Nephron (organoid): ENCODE measurements around the gene VAPA.

Experiments
- H3K27ac Mint-ChIP-seq, 3 experiments: 2 replicates each; pipeline ENCODE4 v1.8.0; 2020; ENCODE audit warnings: mixed read lengths in 3 of 3, mild to moderate bottlenecking in 2 of 3, moderate library complexity in 1 of 3
- H3K27me3 Mint-ChIP-seq: 2 replicates; pipeline ENCODE4 v1.8.0; 2021; ENCODE audit warnings: low read depth, mild to moderate bottlenecking, moderate library complexity, mixed read lengths
- H3K36me3 Mint-ChIP-seq: 2 replicates; pipeline ENCODE4 v1.8.0; 2020; ENCODE audit warnings: low read depth, mixed read lengths
- H3K4me1 Mint-ChIP-seq: 2 replicates; pipeline ENCODE4 v1.8.0; 2020; ENCODE audit warnings: mixed read lengths
- H3K4me3 Mint-ChIP-seq, 3 experiments: 2 replicates each; pipeline ENCODE4 v1.8.0; 2020; ENCODE audit warnings: mild to moderate bottlenecking in 3 of 3, mixed read lengths in 3 of 3, moderate library complexity in 2 of 3
- H3K9me3 Mint-ChIP-seq: 2 replicates; pipeline ENCODE4 v1.8.0; 2020; ENCODE audit warnings: mixed read lengths
- CTCF ChIP-seq, 3 experiments: fragments of 200-600 bp; sonication (generic); IDR thresholded peaks; one replicate each; pipeline ENCODE4 v1.5.0; 2021; ENCODE audit warnings: antibody characterized with exemption in 3 of 3; ENCODE audit not compliant: unreplicated experiment in 3 of 3

The VAPA gene

DNA sequence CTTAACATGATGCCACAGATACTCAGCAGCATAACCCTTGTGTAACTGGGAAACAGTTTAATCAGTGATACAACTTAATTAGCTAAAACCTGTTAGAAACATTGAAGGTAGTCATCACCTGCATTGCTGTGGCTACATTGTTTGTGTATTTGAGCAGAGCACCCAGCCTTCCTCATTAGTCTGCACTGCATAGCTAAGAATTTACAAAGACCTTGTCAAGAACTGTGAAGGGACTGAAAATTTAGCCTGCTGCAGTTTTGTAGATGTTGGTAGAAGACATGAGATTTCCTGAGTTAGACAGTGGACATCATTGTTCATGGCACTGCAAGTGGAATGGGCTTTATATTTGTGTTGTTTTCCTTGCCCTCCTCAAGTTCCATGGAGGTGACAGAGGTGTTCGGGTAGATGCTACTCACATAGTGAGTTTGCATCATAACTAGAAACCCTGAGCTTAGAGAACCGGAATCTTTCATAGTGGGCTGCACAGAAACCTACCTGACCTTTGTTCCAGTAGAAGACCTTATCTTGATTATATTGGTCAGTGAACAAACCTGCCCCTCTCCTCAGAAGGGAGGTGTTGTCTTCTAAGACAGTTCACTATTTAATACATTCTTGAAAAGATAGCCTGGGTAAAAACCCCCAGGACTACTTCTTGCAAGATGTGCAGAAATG is 12.5 kb downstream of the VAPA start:
- Mint-ChIP-seq H3K4me1 (peaks cover 28% of the 10 kb centered on the region), H3K36me3 (no peaks in the 10 kb centered on the region)

DNA sequence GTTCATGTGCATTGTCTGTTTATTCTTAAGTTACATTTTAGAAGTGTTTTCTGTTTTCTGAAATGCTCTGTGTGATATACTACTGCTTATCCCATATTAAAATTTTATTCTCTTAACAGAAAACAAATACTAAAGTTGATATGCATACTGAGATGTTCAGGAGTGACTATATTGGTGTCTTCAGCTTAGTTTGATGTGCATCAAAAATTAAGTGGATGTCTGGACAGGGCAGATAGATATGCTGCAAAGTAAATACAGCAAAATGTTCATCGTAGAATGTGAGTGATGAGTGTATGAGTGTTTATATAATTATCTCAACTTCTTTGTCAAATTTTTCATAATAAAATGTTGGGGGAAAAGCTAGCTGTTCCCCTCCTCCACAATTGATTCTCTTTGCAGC is 13.2 kb downstream of the VAPA start:
- H3K4me3 Mint-ChIP-seq, result no peak overlapping the region
- no peaks in the 10 kb centered on the region for H3K27me3 Mint-ChIP-seq
- H3K27ac Mint-ChIP-seq, result peak overlapping the region in 1 of 3 experiments; percentile 2
- H3K9me3 Mint-ChIP-seq, result no peaks in the 10 kb centered on the region
- peaks cover 4% of the 10 kb centered on the region for H3K36me3 Mint-ChIP-seq
- TF ChIP-seq CTCF (IDR thresholded peaks at IDR 0.05; ENCODE audit: unreplicated experiment in 3 of 3), result no peak
- H3K4me1 Mint-ChIP-seq, result peaks cover 28% of the 10 kb centered on the region

More for the DNA sequence above, 12.5 kb downstream of the VAPA start:
- Mint-ChIP-seq H3K27me3 (no peaks in the 10 kb centered on the region), H3K27ac (no peak overlapping the region), H3K9me3 (no peaks in the 10 kb centered on the region), H3K4me3 (no peak overlapping the region)
- no peak for TF ChIP-seq CTCF (IDR thresholded peaks at IDR 0.05; ENCODE audit: unreplicated experiment in 3 of 3)

DNA sequence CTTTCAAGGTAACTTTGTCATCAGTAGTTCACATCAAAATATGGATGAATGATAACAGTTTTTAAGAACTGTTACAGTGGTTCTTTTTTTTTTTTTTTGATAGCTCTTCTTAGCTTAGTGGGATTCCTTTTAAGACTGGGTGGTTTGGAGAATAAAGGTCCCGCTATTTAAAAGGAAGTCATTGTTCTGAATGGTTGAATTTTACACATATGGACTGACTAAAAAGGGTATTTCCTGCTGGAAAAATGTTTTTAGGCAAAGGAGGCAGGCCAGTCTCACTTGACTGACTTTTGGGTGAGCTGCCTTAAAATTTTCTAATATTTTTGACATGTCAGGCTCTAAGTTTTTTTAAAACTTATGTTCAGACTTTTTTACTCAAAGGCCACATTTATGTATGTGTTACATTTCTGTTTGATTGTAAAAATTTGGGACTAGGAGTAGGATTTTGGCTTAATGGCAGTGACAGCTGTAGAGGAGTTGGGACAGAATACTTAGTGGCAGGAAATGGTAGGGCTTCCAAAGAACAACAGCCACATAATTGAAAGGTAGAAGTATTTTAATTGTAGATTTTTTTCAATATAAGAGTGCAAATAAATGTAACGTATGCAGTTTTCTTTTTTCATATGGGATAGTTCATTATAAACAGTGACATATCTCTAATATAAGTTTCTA is 13.7 kb downstream of the VAPA start:
- Mint-ChIP-seq H3K36me3 (peaks cover 7% of the 10 kb centered on the region), H3K27ac (peak overlapping the region in 1 of 3 experiments; percentile 2), H3K4me1 (peaks cover 28% of the 10 kb centered on the region), H3K4me3 (no peak overlapping the region), H3K9me3 (no peaks in the 10 kb centered on the region), H3K27me3 (no peaks in the 10 kb centered on the region)
- TF ChIP-seq CTCF (IDR thresholded peaks at IDR 0.05; ENCODE audit: unreplicated experiment in 3 of 3), result no peak

- H3K27ac Mint-ChIP-seq, result no peak overlapping the region
- H3K9me3 Mint-ChIP-seq, result no peaks in the 10 kb centered on the region
- H3K36me3 Mint-ChIP-seq, result peaks cover 15% of the 10 kb centered on the region
- H3K27me3 Mint-ChIP-seq, result no peaks in the 10 kb centered on the region
- H3K4me1 Mint-ChIP-seq, result peaks cover 28% of the 10 kb centered on the region
- no peak overlapping the region for H3K4me3 Mint-ChIP-seq
- TF ChIP-seq CTCF (IDR thresholded peaks at IDR 0.05; ENCODE audit: unreplicated experiment in 3 of 3), result no peak
Observed at GRCh38 chr18:9928646-9929259, 14.9 kb downstream of the VAPA start.

DNA sequence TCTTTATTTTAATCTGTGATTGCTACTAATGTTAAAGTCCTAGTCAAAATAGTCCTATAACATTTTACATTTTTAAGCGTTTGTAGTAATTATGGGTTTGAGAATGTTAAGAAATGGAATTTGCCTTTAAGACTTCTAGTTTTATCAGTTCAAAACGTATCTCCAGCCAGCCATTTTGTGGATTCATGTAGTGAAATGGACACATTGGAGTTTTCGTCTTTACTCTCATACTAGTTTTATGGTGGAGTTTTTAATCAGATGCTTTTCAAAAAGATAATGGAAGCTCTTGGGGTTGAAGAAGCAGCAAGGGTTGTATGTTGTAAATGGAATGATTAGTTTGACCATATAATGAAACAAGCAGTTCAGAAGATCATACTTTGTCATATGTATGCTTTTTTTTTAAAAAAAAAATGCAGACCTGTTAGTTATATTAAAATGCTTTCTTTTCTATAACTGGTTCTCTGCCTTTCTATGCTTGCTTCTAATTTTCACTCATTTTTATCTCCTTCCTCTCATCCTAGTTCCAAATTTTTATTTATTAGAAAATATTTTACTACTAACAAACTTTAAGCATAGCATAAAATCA is 16.6 kb downstream of the VAPA start:
- Mint-ChIP-seq H3K4me1 (peaks cover 27% of the 10 kb centered on the region), H3K9me3 (no peaks in the 10 kb centered on the region), H3K27ac (no peak overlapping the region), H3K27me3 (no peaks in the 10 kb centered on the region), H3K4me3 (no peak overlapping the region), H3K36me3 (peaks cover 19% of the 10 kb centered on the region)
- TF ChIP-seq CTCF (IDR thresholded peaks at IDR 0.05; ENCODE audit: unreplicated experiment in 3 of 3), result no peak
